ENCODE results near the gene HIVEP1.

The HIVEP1 gene

DNA sequence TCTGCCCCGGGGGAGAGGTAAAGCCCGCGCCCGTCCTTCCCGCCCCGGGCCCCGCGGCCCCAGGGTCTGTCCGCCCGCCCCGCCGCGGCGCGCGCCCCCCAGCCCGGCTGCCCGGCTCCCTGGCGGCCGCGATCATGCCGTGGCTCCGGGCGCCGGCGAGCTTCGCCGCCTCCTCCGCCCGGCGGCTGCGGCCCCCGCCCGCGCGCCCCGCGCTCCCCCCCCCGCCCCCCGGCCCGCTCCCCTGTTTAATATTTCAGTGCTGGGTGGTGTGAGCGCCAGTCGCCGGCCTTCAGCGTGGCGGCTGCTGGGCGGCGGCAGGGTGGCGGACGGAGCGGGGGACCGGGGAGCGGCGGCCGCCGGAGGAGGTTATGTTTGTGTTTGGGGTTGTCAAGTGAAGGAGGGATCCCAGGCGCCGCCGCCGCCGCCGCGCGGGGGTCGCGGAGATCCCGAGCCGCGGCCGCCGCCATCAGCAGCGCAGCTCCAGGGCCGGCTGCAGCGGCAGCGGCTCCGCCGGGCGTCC, at the start of gene HIVEP1:
Gene HIVEP1 (plus strand): TSS at position 275 of the 520 bp plus-strand sequence. CDS start 3,317 bp downstream, outside the sequence.
- DNase-seq (ENCODE audit: low read depth in 2 of 2): no peak

DNA sequence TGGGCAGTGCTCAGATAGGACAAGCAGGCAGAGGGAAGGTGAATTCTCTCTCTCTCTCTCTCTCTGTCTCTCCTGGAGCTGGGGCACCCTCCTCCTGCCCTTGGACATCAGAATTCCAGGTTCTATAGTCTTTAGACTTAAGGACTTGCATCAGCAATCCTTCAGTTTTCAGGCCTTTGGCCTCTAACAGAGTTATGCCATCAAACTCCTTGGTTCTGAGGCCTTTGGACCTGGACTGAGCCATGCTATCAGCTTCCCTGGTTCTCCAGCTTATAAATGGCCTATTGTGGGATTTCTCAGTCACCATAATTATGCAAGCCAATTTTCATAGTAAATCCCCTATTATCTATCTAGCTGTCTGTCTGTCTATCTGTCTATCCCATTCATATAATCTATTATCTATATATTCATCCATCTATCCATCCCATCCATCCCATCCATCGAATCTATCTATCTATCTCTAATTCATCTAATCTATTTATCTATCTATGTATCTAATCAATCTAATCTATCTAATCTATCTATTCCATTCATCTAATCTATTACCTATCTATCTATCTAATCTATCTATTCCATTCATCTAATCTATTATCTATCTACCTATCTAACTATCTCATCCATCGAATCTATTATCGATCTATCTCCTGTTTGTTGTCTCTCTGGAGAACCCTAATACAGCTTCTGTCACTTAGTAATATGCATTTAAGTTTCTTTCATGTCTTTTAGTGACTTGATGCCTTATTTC, 48.2 kb upstream of the HIVEP1 start:
- DNase-seq (ENCODE audit: low read depth in 2 of 2): no peak

DNA sequence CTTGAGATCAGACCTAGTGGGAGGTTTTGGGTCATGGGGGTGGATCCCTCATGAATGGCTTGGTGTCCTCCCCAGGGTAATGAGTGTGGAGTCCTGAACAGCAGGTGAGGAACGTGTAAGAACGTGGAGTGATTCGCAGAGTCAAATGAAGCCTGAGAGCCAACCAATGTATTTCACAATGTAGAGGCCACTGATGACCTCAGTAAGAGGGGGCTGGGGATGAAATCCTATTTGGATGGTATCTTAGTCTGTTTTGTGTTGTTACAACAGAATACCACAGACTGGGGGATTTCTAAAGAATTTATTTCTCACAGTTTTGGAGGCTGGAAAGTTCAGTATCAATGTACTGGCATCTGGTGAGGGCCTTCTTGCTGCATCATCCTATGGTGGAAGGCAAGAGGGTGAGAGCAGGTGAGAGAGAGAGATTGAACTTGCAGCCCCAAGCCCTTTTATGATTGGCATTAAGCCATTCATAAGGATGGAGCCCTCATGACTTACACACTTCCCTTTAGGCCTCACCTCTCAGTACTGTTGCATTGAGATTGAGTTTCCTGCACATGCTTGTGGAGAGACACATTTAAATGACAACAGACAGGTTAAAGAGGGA, 47.3 kb upstream of the HIVEP1 start:
- DNase-seq (ENCODE audit: low read depth in 2 of 2): no peak

DNA sequence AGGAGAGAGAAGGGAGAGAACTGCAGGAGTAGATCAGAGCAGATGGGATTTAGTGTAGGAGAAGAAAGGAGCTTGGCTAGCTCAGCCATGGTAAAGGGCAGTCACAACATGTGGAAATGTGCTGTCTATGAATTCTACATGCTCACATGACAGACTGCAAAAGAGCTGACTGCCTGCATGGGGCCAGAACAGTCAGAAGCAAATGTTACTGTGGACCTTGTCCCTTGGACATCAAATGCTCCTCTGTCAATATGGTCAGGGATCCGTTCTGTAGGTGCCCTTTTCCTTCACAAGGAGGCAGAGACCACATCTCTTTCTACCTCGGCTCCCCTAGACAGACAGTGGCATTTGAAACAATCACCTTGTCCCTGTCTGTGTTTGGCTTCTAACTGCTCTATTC, 46.6 kb upstream of the HIVEP1 start:
- no peak for DNase-seq (ENCODE audit: low read depth in 2 of 2)

DNA sequence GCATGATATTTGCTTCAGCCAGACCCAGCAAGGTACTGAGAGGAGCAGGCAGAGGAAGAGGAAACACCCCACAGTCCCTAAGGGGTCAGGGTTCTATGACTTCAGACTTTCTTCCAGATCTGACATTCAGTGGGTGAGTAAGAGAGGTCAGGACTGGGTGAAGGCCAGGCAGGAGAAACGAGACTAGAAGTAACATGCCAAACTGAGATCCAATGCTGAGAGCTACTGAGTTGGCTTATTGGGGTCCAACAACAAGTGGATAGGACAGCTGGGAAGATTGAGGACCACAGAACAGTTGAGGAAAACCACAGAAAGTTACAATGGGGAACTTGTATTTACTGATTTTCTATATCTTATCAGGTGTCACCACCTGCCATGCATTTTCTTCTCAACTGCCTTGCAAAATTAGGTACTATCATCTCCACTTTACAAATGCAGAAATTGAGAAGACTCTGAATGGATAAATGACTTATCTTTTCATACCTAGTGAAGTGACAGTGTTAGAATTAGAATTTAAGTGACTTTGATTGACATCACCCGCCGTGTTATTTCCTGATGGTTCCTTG, 43.8 kb upstream of the HIVEP1 start:
- no peak for DNase-seq (ENCODE audit: low read depth in 2 of 2)

DNA sequence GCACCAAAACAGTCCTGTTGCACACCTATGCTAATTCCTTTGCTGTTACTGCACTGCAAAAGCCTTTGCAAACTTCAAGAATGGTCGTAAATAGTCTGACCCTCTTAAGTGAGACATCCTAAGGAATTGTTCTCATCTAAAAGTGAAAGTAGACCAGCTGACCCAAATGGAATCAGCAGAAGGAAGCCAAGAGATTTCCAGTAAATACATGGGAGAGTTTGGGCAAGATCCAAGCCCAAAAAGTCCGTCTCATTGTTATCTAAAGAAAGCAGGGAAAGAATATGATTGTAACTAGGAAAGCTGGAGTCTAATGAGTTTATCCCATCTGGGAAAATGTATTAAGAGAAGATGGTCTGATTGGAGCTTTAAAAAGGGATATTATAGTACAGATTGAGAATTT, 43.0 kb upstream of the HIVEP1 start:
- DNase-seq (ENCODE audit: low read depth in 2 of 2): no peak

DNA sequence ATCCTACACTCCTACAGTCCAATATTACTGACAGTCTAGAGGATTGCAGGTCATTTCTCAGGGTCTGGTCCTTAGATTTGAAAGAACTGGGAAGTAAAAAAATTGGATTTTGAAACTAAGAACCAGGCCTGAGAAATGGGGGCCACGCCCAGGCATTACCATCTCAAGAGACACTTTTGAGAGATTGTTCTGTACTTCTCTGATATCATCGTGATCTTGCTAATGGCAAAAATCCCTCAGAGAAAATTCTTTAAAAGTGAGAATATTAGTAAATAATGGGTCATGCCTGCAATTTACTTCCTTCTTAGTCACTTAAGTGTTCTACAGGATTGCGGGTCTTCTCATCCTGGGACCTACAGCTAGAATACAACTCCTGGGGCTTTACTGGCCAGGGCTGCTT, 42.0 kb upstream of the HIVEP1 start:
- no peak for DNase-seq (ENCODE audit: low read depth in 2 of 2)

DNA sequence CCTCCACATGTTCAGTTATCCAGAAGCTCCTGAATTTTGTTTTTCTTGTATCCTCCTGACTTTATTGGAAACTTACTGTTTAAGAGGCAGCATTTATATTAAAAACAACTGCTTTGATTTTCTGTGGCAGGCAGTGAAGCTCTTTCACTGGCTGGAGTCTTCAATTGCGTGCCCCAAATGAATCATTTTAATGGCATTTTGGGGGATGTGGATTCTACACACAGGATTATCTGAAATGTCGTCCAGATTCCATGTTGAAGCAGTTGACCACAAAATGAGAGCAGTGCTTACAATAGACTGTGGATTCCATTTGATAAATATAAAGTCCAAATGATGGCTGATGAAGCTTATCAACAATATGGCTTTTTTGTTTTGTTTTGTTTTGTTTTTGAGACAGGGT, 41.0 kb upstream of the HIVEP1 start:
- no peak for DNase-seq (ENCODE audit: low read depth in 2 of 2)

DNA sequence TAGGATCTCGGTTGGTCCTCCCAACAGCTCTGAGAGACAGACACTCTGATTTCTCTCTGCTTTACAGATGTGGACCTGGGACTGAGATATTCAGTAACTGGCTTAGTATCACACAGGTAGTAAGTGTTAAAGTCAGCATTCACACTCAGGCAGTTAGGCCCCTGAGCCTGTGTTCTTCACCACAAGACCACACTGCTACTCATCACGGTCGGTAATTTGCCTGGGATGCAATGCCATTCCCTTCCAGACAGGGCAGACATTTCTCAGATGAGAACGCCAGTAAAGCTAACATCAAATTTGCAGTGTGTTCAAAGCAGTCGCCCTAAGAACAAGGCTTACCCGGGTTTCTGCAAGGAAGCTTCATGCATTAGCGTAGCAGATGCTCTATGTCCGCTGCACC, 39.8 kb upstream of the HIVEP1 start:
- no peak for DNase-seq (ENCODE audit: low read depth in 2 of 2)

DNA sequence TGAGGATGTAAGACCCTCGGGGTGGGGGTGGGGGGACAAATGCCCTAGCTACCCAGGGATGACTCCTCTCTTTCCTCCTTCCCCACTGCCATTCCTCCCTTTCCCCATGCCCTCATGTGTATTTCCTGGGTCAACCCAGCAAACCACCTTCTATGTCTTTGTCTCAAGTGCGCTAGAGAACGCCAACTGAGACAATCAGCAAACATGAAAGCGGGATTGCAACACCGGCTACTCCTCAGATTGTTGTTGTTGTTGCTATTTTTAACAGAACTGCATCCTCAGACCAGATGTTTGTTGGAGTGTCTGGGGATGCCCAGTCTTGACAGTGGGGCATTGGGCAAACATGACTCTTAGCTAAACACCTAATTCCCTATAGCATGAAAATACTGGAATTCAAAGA, 39.3 kb upstream of the HIVEP1 start:
- no peak for DNase-seq (ENCODE audit: low read depth in 2 of 2)

DNA sequence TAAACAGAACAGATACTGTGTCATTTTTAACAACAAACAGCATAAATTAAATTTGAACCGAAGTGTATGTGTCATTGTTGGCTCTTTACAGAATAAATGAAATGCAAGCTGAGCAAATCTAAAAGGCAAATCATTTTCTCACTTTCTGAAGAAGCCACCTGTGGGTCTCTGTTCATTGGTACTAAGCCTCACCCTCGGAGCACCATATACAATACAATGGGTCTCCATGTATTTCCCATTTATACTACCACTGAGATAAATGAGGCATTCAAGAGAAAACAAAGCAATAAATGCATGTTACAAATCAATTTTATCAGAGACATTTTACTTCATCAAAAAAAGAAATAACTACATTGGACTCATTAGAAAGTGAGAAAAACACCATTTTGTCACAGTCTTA, 38.9 kb upstream of the HIVEP1 start:
- no peak for DNase-seq (ENCODE audit: low read depth in 2 of 2)

DNA sequence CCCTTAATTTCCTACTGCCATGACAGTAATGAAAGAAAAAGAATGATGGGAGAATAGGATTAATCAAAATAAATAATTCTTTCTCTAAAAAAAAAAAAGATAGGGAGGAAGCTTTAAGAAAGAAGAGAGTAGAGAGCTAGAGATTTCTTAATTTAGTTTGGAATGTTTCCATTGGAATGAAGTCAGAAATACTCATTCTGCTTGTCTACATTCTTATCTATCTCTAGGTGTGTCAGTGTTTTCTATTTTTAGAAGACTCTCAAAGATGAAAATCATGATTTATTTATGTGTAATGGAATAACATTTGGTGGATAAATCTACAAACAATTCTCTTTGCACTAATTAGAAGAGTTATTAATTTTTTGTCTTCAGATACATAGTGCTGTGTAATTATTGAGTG, 38.0 kb upstream of the HIVEP1 start:
- no peak for DNase-seq (ENCODE audit: low read depth in 2 of 2)

DNA sequence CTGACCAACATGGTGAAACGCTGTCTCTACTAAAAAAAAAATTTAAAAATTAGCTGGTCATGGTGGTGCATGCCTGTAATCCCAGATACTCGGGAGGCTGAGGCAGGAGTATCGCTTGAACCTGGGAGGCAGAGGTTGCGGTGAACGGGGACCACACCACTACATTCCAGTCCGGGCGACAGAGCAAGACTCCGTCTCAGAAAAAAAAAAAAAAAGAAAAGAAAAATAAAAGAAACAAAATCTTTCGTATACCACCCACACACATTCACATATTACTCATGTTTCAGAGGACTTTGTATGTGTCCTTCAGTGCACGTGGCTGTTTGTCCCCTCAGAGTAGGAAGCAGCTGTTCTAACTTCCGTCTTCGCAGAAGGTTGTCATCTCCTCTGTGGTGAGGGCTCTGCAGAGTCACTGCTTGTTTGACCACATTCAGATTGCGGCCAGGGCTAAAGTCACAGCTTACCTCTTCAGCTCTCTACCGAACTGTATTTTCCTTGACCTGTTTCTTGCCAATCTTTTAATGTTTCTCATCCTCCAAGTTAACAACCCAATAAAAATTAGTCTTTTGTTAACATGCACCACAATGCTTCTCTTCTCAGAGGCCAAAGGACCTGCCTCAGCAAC, 36.6 kb upstream of the HIVEP1 start:
- no peak for DNase-seq (ENCODE audit: low read depth in 2 of 2)

DNA sequence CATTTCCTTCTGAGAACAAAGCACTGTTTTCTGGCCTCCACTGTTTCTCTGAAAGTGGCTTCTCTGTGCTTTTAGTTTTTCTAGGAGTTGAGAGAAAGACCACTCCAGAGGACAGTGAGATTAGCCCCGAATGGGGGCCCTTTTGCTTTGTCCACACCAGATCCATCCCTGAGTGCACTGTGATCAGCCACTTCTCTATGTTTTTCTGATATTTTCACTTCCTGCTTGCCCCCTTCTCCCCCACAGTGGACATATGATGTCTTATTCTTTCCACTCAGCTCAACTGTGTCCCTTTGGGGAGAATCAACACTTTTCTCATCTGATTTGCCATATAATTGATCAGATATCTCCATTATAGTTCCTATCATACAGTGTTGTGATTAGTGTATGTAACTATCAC, 35.6 kb upstream of the HIVEP1 start:
- no peak for DNase-seq (ENCODE audit: low read depth in 2 of 2)

DNA sequence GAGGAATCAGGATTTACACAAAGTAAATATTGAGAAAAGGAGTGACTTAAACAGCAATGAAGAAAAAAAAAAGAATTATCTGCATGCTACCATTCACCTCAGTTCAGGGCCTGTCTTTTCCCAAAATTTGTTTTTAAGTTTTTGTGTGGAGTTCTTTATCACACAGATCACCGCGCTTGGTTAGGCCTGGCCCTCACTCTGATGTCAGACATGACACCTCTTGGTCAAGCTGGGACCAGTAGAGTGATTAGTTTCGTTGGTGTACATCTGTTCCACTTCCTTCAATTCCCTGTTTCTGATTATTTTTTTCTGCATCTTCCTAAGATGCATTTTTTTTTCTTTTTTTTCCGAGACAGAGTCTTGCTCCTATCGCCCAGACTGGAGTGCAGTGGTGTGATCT, 34.9 kb upstream of the HIVEP1 start:
- no peak for DNase-seq (ENCODE audit: low read depth in 2 of 2)

DNA sequence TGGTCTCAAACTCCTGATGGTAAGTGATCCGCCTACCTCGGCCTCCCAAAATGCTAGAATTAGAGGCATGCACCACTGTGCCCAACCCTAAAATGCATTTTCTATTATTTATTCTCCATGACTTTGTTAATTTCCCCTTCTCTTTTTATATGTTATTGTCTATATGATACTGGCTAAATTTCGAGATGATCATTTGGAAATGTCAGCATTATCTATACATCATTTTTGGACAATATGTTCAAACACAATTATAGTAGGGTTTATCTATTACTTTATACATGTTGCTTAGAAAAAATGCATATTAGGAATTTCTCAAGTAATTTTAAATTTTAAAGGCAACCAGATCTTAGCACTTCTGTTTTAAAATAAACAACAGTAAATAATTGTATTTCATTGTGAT, 34.4 kb upstream of the HIVEP1 start:
- no peak for DNase-seq (ENCODE audit: low read depth in 2 of 2)

DNA sequence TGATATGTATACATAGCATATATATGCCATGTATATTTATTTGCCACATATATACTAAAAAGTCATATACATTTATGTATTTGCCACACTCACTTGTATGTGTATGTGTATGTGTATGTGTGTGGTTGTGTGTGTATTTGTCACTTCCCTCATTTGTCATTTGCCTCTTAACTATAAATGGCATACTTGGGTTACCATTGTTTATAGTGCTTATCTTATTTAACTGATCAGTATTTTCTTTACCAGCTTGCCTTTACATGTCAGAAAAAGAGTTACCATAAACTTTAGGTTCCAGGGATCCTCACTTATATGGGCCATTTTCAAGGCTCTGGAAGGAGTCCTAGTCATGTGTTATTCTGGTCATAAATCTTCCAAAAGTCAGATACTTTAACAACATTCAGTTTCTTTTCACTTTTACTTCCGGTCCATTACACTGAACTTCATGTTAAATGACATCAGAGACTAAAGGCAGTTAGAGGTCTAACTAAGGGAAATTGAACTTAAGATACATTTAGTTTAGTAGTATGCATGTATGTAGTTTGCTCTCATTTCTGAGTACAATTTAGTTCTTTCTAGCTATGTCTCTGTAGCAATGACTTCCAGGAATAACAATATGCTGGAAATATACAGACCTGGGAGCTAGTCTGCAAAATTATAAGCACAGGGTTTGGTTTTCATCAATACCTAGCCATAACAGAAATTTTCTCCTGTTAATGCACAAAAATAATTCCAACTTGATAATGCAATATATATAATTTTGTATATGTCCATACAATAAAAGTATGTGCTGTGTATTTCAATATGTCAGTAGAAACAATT, 33.7 kb upstream of the HIVEP1 start:
- DNase-seq (ENCODE audit: low read depth in 2 of 2): no peak

DNA sequence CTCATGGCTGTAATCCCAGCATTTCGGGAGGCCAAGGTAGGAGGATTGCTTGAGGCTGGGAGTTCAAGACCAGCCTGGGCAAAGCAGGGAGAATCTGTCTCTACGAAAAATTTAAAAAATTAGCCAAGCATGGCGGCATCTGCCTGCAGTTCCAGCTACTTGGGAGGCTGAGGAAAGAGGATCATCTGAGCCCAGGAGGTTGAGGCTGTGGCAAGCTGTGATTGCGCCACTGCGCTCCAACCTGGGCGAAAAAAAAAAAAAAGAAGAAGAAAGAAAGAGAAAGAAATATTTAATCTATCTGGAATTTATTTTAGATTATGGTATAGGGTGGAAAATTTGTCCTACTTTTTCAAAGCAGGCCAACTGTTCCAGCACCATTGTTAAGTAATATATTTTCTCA, 32.2 kb upstream of the HIVEP1 start:
- DNase-seq (ENCODE audit: low read depth in 2 of 2): no peak

DNA sequence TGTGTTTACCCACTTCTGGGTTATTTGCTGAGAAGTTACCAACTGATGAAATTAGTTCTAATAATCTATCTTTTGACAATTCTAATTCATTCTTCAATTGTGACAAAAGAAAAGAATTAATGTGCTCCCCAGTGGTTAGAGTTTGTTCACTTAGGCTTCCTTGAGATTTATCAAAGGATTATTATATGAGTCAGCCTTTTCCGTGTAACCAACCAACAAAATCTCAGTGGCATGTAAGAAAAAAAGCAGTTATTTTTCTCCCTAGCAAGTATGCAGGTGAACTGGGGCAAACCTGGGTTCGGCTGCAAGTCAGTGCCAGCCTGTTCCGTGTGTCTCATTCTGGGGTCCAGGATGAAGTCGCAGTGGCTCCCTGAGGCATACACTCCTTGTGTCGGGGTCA, 28.8 kb upstream of the HIVEP1 start:
- no peak for DNase-seq (ENCODE audit: low read depth in 2 of 2)

DNA sequence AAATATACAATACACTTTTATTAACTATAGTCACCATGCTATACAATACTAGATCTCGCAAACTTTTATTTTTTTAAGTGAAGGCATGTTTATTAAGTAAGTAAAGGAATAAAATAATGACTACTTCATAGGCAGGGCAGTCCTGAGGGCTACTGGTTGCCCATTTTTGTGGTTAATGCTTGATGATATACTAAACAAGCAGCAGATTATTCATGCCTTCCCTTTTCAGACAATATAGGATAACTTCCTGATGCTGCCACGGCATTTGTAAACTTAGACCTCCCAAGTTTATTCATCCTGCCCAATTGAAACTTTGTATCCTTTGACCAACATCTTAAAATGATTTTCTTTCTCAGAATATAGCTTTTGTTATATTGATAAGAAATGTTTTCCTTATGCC, 24.7 kb upstream of the HIVEP1 start:
- DNase-seq (ENCODE audit: low read depth in 2 of 2): no peak

DNA sequence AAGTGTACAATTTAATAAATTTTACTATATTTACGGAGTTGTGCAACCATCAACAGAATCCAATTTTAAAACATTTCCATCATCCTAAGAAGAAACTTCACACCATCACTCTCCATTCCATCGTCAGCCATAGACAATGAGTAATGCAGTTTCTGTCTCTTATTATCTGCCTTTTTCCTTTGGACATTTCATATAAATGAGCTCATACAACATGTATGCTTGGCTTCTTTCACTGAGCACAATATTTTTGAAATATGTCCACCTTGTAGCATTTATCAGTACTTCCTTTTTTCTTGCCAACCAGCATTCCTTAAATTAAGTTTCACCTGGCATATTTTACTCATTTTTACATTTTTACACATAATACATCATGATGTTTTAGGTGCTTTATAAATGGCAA, 22.7 kb upstream of the HIVEP1 start:
- no peak for DNase-seq (ENCODE audit: low read depth in 2 of 2)

DNA sequence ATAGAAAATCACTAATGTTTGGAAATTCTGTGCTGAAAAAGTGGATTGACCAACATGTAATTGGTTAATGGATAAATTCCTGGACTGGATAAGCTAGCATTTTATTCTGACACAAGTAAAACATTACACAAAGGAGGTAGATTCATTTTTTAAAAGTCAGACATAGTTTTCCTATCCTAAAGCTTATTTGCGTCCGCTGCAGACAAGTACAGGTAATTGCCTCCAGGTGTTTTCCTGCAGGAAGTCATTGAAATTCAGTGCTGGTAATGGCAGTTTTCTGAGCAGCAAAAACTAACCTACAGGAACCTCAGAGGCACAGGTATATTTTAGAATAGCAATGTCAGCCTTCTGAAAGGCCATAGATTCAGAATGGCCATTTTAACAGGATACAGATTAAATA, 20.0 kb upstream of the HIVEP1 start:
- DNase-seq (ENCODE audit: low read depth in 2 of 2): no peak
